Measurements from ENCODE around the gene FTO.

FTO gene

DNA sequence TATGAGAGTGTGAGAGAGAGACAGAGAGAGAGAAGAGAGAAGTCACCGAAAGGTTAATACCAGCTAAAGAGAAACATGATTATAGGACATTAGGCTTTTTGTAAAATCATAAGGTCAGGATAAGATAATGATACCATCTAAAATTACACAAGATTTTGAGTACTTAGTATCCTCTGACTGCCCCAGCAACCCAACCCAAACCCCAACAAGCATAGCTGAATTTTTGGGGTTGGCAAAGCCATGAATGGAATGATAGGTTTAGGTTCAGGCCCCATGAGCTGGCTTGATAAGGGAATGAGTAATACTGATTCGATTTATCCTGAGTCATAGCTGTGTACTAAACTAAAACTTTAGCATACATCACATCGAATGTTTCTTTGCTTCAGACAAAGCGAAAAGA is 323.1 kb downstream of the FTO start:
- Histone ChIP-seq H2BK120ac (ENCODE audit: low read depth, low read length) (no peak overlapping the region), H3K18ac (ENCODE audit: low read length) (no peak overlapping the region), H2AFZ (ENCODE audit: low read length) (no peak overlapping the region), H3K27ac (replicated peaks; ENCODE audit: low read length) (no peak overlapping the region), H3K4me1 (ENCODE audit: control insufficient read depth in 2 of 2, insufficient read depth in 1 of 2, low read depth in 1 of 2, low read length in 2 of 2) (peaks cover 0 to 8% of the 10 kb centered on the region in 2 donors), H3K14ac (ENCODE audit: low read length) (no peak overlapping the region), H3K27me3 (ENCODE audit: control insufficient read depth in 3 of 3, insufficient read depth in 3 of 3, low read depth in 1 of 3, low read length in 3 of 3) (no peaks in the 10 kb centered on the region), H3K23ac (ENCODE audit: low read depth, low read length, poor library complexity) (no peak overlapping the region), H3K4me3 (ENCODE audit: low read length in 2 of 2) (no peak overlapping the region), H3K79me1 (ENCODE audit: low read depth, low read length) (no peaks in the 10 kb centered on the region), H3K4me2 (ENCODE audit: insufficient read depth, low read length, poor library complexity, severe bottlenecking) (no peak overlapping the region), H4K8ac (ENCODE audit: low read depth, low read length) (no peak overlapping the region), H4K91ac (ENCODE audit: low read depth, low read length, poor library complexity) (no peak overlapping the region), H2AK5ac (ENCODE audit: low read depth, low read length) (no peak overlapping the region), H2BK5ac (ENCODE audit: low read length) (no peak overlapping the region), H3K36me3 (replicated peaks in 1 of 2; ENCODE audit: control insufficient read depth in 2 of 2, insufficient read depth in 2 of 2, low read length in 2 of 2) (peaks cover 0 to 1% of the 10 kb centered on the region in 2 donors), H3K9ac (ENCODE audit: low read depth, low read length, poor library complexity) (no peak overlapping the region), H2BK12ac (ENCODE audit: low read length) (no peak overlapping the region), H3K9me3 (replicated peaks in 1 of 2; ENCODE audit: control insufficient read depth in 2 of 2, insufficient read depth in 1 of 2, low read depth in 1 of 2, low read length in 2 of 2) (peaks cover 6 to 7% of the 10 kb centered on the region in 2 donors), H2BK15ac (ENCODE audit: low read length) (no peak overlapping the region), H3K4ac (ENCODE audit: low read length) (no peak overlapping the region)
- whole genome bisulfite sequencing, 2 donors (ENCODE audit: extremely low coverage in 2 of 2, insufficient read length in 2 of 2, insufficient replicate concordance in 1 of 2) = no CpG with 5 or more reads among the region's 4 CpGs
- no peak for DNase-seq (ENCODE audit: low spot score)

DNA sequence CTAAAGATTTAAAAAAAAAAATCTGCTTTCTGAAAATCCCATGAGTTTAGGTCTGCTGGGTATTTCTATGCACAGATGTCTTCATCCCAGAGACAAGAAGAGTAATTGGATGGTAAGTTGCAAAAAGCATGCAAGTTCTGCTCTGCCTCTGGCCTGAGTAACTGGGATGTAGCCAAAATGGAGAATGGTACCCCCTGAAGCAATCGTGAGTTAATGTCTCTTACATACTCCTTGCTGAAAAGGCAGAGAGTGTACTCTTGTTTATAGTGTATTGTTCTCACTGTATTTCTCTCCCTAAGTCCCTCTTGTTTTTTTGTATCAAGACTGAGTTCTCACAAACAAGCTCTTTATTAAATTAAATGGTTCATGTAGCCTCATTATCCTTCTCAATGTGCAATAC is 323.6 kb downstream of the FTO start:
- Histone ChIP-seq H2AK5ac (ENCODE audit: low read depth, low read length) (no peak overlapping the region), H3K9ac (ENCODE audit: low read depth, low read length, poor library complexity) (no peak overlapping the region), H2BK12ac (ENCODE audit: low read length) (no peak overlapping the region), H4K91ac (ENCODE audit: low read depth, low read length, poor library complexity) (no peak overlapping the region), H2BK120ac (ENCODE audit: low read depth, low read length) (no peak overlapping the region), H2BK5ac (ENCODE audit: low read length) (no peak overlapping the region), H4K8ac (ENCODE audit: low read depth, low read length) (no peak overlapping the region), H3K27ac (replicated peaks; ENCODE audit: low read length) (no peak overlapping the region), H2BK15ac (ENCODE audit: low read length) (no peak overlapping the region), H2AFZ (ENCODE audit: low read length) (no peak overlapping the region), H3K18ac (ENCODE audit: low read length) (no peak overlapping the region), H3K4me2 (ENCODE audit: insufficient read depth, low read length, poor library complexity, severe bottlenecking) (no peak overlapping the region), H3K23ac (ENCODE audit: low read depth, low read length, poor library complexity) (no peak overlapping the region), H3K36me3 (replicated peaks in 1 of 2; ENCODE audit: control insufficient read depth in 2 of 2, insufficient read depth in 2 of 2, low read length in 2 of 2) (peaks cover 0 to 1% of the 10 kb centered on the region in 2 donors), H3K27me3 (ENCODE audit: control insufficient read depth in 3 of 3, insufficient read depth in 3 of 3, low read depth in 1 of 3, low read length in 3 of 3) (no peaks in the 10 kb centered on the region), H3K9me3 (replicated peaks in 1 of 2; ENCODE audit: control insufficient read depth in 2 of 2, insufficient read depth in 1 of 2, low read depth in 1 of 2, low read length in 2 of 2) (peaks cover 6 to 7% of the 10 kb centered on the region in 2 donors), H3K4me3 (ENCODE audit: low read length in 2 of 2) (no peak overlapping the region), H3K79me1 (ENCODE audit: low read depth, low read length) (no peaks in the 10 kb centered on the region), H3K14ac (ENCODE audit: low read length) (no peak overlapping the region), H3K4me1 (ENCODE audit: control insufficient read depth in 2 of 2, insufficient read depth in 1 of 2, low read depth in 1 of 2, low read length in 2 of 2) (peaks cover 0 to 8% of the 10 kb centered on the region in 2 donors), H3K4ac (ENCODE audit: low read length) (no peak overlapping the region)
- no CpG with 5 or more reads among the region's 1 CpG for WGBS, 2 donors (ENCODE audit: extremely low coverage in 2 of 2, insufficient read length in 2 of 2, insufficient replicate concordance in 1 of 2)
- DNase-seq (ENCODE audit: low spot score) = no peak

DNA sequence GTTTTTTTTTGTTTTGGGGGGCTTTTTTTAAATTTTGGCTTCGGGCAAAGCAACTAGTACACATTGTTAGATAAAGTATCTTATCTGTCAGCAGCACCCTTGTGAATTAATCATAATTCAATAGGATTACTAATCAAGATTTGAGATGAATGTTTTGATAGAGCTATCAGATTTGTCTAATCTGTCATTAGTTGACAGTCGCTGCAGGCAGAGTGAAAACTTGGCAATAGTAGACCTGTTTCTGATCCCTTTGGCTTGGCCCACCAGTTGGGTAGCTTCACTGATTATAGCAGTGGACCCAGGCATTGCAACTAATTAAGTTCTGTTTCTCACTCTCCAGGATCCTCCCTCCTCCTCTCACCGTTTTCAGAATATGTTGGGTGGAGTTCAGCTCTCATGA is 324.0 kb downstream of the FTO start:
- H3K9me3 ChIP-seq (replicated peaks in 1 of 2; ENCODE audit: control insufficient read depth in 2 of 2, insufficient read depth in 1 of 2, low read depth in 1 of 2, low read length in 2 of 2) = peaks cover 6 to 7% of the 10 kb centered on the region in 2 donors
- H3K79me1 ChIP-seq (ENCODE audit: low read depth, low read length) = no peaks in the 10 kb centered on the region
- H3K14ac ChIP-seq (ENCODE audit: low read length) = no peak overlapping the region
- no peak overlapping the region for H2BK5ac ChIP-seq (ENCODE audit: low read length)
- no CpG with 5 or more reads among the region's 3 CpGs for WGBS, 2 donors (ENCODE audit: extremely low coverage in 2 of 2, insufficient read length in 2 of 2, insufficient replicate concordance in 1 of 2)
- H3K4me1 ChIP-seq (ENCODE audit: control insufficient read depth in 2 of 2, insufficient read depth in 1 of 2, low read depth in 1 of 2, low read length in 2 of 2) = peaks cover 0 to 8% of the 10 kb centered on the region in 2 donors
- no peak overlapping the region for H3K4me2 ChIP-seq (ENCODE audit: insufficient read depth, low read length, poor library complexity, severe bottlenecking)
- no peak overlapping the region for H2BK120ac ChIP-seq (ENCODE audit: low read depth, low read length)
- no peak overlapping the region for H2BK12ac ChIP-seq (ENCODE audit: low read length)
- no peaks in the 10 kb centered on the region for H3K27me3 ChIP-seq (ENCODE audit: control insufficient read depth in 3 of 3, insufficient read depth in 3 of 3, low read depth in 1 of 3, low read length in 3 of 3)
- H4K8ac ChIP-seq (ENCODE audit: low read depth, low read length) = no peak overlapping the region
- H2AFZ ChIP-seq (ENCODE audit: low read length) = no peak overlapping the region
- no peak overlapping the region for H3K4me3 ChIP-seq (ENCODE audit: low read length in 2 of 2)
- H2AK5ac ChIP-seq (ENCODE audit: low read depth, low read length) = no peak overlapping the region
- no peak overlapping the region for H3K9ac ChIP-seq (ENCODE audit: low read depth, low read length, poor library complexity)
- no peak overlapping the region for H3K4ac ChIP-seq (ENCODE audit: low read length)
- no peak overlapping the region for H2BK15ac ChIP-seq (ENCODE audit: low read length)
- no peak overlapping the region for H4K91ac ChIP-seq (ENCODE audit: low read depth, low read length, poor library complexity)
- H3K36me3 ChIP-seq (replicated peaks in 1 of 2; ENCODE audit: control insufficient read depth in 2 of 2, insufficient read depth in 2 of 2, low read length in 2 of 2) = peaks cover 0 to 1% of the 10 kb centered on the region in 2 donors
- no peak for DNase-seq (ENCODE audit: low spot score)
- no peak overlapping the region for H3K23ac ChIP-seq (ENCODE audit: low read depth, low read length, poor library complexity)
- no peak overlapping the region for H3K18ac ChIP-seq (ENCODE audit: low read length)
- no peak overlapping the region for H3K27ac ChIP-seq (replicated peaks; ENCODE audit: low read length)

DNA sequence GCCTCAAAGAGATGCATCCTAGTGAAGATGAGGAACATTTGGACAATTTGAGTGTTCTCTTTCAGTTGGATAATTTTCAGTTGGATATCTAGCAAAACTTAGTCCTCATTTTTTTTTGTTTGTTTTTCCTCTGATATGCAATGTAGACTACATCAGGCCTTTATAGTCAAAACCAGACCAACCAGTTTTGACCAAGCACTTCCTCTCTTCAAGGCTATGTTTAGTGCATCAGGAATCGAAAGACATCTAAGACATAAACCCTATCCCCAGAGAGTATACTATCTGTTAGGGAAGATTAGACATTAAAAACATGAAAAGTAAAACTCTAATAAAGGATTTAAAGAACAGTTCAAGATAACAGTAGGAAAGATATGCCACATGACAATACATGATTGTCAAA is 326.5 kb downstream of the FTO start:
- Histone ChIP-seq H4K8ac (ENCODE audit: low read depth, low read length) (no peak overlapping the region), H3K4me3 (ENCODE audit: low read length in 2 of 2) (no peak overlapping the region), H3K9me3 (replicated peaks in 1 of 2; ENCODE audit: control insufficient read depth in 2 of 2, insufficient read depth in 1 of 2, low read depth in 1 of 2, low read length in 2 of 2) (peaks cover 6 to 7% of the 10 kb centered on the region in 2 donors), H3K27ac (replicated peaks; ENCODE audit: low read length) (no peak overlapping the region), H3K23ac (ENCODE audit: low read depth, low read length, poor library complexity) (no peak overlapping the region), H4K91ac (ENCODE audit: low read depth, low read length, poor library complexity) (no peak overlapping the region), H3K4ac (ENCODE audit: low read length) (no peak overlapping the region), H3K9ac (ENCODE audit: low read depth, low read length, poor library complexity) (no peak overlapping the region), H3K4me1 (ENCODE audit: control insufficient read depth in 2 of 2, insufficient read depth in 1 of 2, low read depth in 1 of 2, low read length in 2 of 2) (peaks cover 0 to 8% of the 10 kb centered on the region in 2 donors), H3K79me1 (ENCODE audit: low read depth, low read length) (no peaks in the 10 kb centered on the region), H3K27me3 (ENCODE audit: control insufficient read depth in 3 of 3, insufficient read depth in 3 of 3, low read depth in 1 of 3, low read length in 3 of 3) (no peaks in the 10 kb centered on the region), H3K14ac (ENCODE audit: low read length) (no peak overlapping the region), H3K18ac (ENCODE audit: low read length) (no peak overlapping the region), H2BK120ac (ENCODE audit: low read depth, low read length) (no peak overlapping the region), H2BK15ac (ENCODE audit: low read length) (no peak overlapping the region), H2BK5ac (ENCODE audit: low read length) (no peak overlapping the region), H3K4me2 (ENCODE audit: insufficient read depth, low read length, poor library complexity, severe bottlenecking) (no peak overlapping the region), H2AK5ac (ENCODE audit: low read depth, low read length) (no peak overlapping the region), H2AFZ (ENCODE audit: low read length) (no peak overlapping the region), H2BK12ac (ENCODE audit: low read length) (no peak overlapping the region), H3K36me3 (replicated peaks in 1 of 2; ENCODE audit: control insufficient read depth in 2 of 2, insufficient read depth in 2 of 2, low read length in 2 of 2) (peaks cover 0 to 1% of the 10 kb centered on the region in 2 donors)
- no peak for DNase-seq (ENCODE audit: low spot score)
- no CpG with 5 or more reads among the region's 1 CpG for WGBS, 2 donors (ENCODE audit: extremely low coverage in 2 of 2, insufficient read length in 2 of 2, insufficient replicate concordance in 1 of 2)

Measured in neuronal stem cell (in vitro differentiated cells).